ENCODE measurements around the gene LCNL1. TPM values are rescaled to one million over a fixed set of nuclear protein-coding genes. Genes with fewer than 3 reads are reported as not detected.

The LCNL1 gene
- total and polyA plus RNA-seq, 10 of the 15 experiments (the other 5 are each of a cell fraction or from before 2014, with no cell fraction given) = not detected

- TF ChIP-seq, protein P1, sequence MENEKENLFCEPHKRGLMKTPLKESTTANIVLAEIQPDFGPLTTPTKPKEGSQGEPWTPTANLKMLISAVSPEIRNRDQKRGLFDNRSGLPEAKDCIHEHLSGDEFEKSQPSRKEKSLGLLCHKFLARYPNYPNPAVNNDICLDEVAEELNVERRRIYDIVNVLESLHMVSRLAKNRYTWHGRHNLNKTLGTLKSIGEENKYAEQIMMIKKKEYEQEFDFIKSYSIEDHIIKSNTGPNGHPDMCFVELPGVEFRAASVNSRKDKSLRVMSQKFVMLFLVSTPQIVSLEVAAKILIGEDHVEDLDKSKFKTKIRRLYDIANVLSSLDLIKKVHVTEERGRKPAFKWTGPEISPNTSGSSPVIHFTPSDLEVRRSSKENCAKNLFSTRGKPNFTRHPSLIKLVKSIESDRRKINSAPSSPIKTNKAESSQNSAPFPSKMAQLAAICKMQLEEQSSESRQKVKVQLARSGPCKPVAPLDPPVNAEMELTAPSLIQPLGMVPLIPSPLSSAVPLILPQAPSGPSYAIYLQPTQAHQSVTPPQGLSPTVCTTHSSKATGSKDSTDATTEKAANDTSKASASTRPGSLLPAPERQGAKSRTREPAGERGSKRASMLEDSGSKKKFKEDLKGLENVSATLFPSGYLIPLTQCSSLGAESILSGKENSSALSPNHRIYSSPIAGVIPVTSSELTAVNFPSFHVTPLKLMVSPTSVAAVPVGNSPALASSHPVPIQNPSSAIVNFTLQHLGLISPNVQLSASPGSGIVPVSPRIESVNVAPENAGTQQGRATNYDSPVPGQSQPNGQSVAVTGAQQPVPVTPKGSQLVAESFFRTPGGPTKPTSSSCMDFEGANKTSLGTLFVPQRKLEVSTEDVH (IDR thresholded peaks at IDR 0.05; ENCODE audit: low read depth, partially characterized antibody) = no peak
Measured at GRCh38 chr9:136994180-136994887, 11.5 kb downstream of the LCNL1 start (continued).

GRCh38 chr9:136994888-136995230 is 12.1 kb downstream of the LCNL1 start:
- H3K9me3 ChIP-seq (replicated peaks; ENCODE audit: control insufficient read depth, insufficient read depth, low read length) = no peaks in the 10 kb centered on the region; the same call in 2 of the 3 replicates
- no peaks in the 10 kb centered on the region for H3K36me3 ChIP-seq (ENCODE audit: control insufficient read depth in 2 of 2, insufficient read depth in 2 of 2, low read length in 1 of 2)
- no peak overlapping the region for H3K4me2 ChIP-seq (ENCODE audit: control insufficient read depth, insufficient read depth)
- peaks cover 2 to 6% of the 10 kb centered on the region in 2 experiments; a peak in 3 of 4 replicates for H3K27me3 ChIP-seq (replicated peaks in 1 of 2; ENCODE audit: control insufficient read depth in 2 of 2, insufficient read depth in 2 of 2, low read length in 1 of 2)
- RAD21 ChIA-PET (ENCODE audit: unreplicated experiment) = no interaction called here
- FAIRE-seq = no peak
- BruUV-seq (replicated peaks) = no TSS peak
- SMC1A ChIA-PET (ENCODE audit: uncharacterized antibody, unreplicated experiment) = no interaction called here
- H4K20me1 ChIP-seq (ENCODE audit: control insufficient read depth, insufficient read depth) = no peaks in the 10 kb centered on the region
- no peak for ATAC-seq
- no peaks in the 10 kb centered on the region; the same call in 1 of the 2 replicates for H3K79me2 ChIP-seq (ENCODE audit: control insufficient read depth, insufficient read depth, low read length)
- H3K27ac ChIP-seq (ENCODE audit: control insufficient read depth, insufficient read depth) = no peak overlapping the region
- POLR2A ChIA-PET = no interaction called here
- no peak overlapping the region for H3K9ac ChIP-seq (ENCODE audit: control insufficient read depth, insufficient read depth, low read length)
- CTCF ChIA-PET = no interaction called here
- peaks cover 38% of the 10 kb centered on the region for H3K4me1 ChIP-seq (ENCODE audit: control insufficient read depth, insufficient read depth, low read length)
- intact Hi-C loops (cut with micrococcal nuclease; ENCODE audit: unreplicated experiment) = no loop called here
- no peak overlapping the region for H2AFZ ChIP-seq (ENCODE audit: control insufficient read depth, low read depth, low read length)
- in situ Hi-C loops (cut with MboI) = no loop called here
- DNase-seq (ENCODE audit: low read depth, low spot score) = no peak
- no peak overlapping the region for H3K4me3 ChIP-seq
- WGBS (ENCODE audit: insufficient coverage, insufficient replicate concordance, low lambda C conversion rate, missing lambda C conversion rate) = 97% methylated on average over 13 of the region's 40 CpGs
- TF ChIP-seq MTA2 (IDR thresholded peaks at IDR 0.05; ENCODE audit: low read depth) (no peak), SIN3A (IDR thresholded peaks at IDR 0.05; ENCODE audit: low read depth, low read length) (no peak), CREB1 (IDR thresholded peaks at IDR 0.05; ENCODE audit: low read depth) (no peak), KAT2A (conservative IDR thresholded peaks at IDR 0.05; ENCODE audit: control insufficient read depth, low read depth, low read length) (no peak), RELA (IDR thresholded peaks at IDR 0.05; ENCODE audit: borderline replicate concordance, partially characterized antibody) (no peak), HDGF (IDR thresholded peaks at IDR 0.05) (no peak), POLR2AphosphoS2 (IDR thresholded peaks at IDR 0.05; ENCODE audit: low read depth, low read length) (no peak), NFYB (IDR thresholded peaks at IDR 0.05; ENCODE audit: insufficient read depth, low read depth, low read length) (no peak), JUND (IDR thresholded peaks at IDR 0.05; ENCODE audit: low read depth, low read length) (no peak), HDAC2 (IDR thresholded peaks at IDR 0.05) (no peak)
- TF ChIP-seq, protein P2, sequence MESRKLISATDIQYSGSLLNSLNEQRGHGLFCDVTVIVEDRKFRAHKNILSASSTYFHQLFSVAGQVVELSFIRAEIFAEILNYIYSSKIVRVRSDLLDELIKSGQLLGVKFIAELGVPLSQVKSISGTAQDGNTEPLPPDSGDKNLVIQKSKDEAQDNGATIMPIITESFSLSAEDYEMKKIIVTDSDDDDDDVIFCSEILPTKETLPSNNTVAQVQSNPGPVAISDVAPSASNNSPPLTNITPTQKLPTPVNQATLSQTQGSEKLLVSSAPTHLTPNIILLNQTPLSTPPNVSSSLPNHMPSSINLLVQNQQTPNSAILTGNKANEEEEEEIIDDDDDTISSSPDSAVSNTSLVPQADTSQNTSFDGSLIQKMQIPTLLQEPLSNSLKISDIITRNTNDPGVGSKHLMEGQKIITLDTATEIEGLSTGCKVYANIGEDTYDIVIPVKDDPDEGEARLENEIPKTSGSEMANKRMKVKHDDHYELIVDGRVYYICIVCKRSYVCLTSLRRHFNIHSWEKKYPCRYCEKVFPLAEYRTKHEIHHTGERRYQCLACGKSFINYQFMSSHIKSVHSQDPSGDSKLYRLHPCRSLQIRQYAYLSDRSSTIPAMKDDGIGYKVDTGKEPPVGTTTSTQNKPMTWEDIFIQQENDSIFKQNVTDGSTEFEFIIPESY (IDR thresholded peaks at IDR 0.05) = no peak
- TF ChIP-seq, protein P3, sequence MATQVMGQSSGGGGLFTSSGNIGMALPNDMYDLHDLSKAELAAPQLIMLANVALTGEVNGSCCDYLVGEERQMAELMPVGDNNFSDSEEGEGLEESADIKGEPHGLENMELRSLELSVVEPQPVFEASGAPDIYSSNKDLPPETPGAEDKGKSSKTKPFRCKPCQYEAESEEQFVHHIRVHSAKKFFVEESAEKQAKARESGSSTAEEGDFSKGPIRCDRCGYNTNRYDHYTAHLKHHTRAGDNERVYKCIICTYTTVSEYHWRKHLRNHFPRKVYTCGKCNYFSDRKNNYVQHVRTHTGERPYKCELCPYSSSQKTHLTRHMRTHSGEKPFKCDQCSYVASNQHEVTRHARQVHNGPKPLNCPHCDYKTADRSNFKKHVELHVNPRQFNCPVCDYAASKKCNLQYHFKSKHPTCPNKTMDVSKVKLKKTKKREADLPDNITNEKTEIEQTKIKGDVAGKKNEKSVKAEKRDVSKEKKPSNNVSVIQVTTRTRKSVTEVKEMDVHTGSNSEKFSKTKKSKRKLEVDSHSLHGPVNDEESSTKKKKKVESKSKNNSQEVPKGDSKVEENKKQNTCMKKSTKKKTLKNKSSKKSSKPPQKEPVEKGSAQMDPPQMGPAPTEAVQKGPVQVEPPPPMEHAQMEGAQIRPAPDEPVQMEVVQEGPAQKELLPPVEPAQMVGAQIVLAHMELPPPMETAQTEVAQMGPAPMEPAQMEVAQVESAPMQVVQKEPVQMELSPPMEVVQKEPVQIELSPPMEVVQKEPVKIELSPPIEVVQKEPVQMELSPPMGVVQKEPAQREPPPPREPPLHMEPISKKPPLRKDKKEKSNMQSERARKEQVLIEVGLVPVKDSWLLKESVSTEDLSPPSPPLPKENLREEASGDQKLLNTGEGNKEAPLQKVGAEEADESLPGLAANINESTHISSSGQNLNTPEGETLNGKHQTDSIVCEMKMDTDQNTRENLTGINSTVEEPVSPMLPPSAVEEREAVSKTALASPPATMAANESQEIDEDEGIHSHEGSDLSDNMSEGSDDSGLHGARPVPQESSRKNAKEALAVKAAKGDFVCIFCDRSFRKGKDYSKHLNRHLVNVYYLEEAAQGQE (IDR thresholded peaks at IDR 0.05; ENCODE audit: low read depth, low read length) = no peak
- TF ChIP-seq, protein P4, sequence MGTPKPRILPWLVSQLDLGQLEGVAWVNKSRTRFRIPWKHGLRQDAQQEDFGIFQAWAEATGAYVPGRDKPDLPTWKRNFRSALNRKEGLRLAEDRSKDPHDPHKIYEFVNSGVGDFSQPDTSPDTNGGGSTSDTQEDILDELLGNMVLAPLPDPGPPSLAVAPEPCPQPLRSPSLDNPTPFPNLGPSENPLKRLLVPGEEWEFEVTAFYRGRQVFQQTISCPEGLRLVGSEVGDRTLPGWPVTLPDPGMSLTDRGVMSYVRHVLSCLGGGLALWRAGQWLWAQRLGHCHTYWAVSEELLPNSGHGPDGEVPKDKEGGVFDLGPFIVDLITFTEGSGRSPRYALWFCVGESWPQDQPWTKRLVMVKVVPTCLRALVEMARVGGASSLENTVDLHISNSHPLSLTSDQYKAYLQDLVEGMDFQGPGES (IDR thresholded peaks at IDR 0.05) = no peak
